HepG2 (cell line): ENCODE measurements around the gene CTNNA2. TPM values are rescaled to one million over a fixed set of nuclear protein-coding genes. Genes with fewer than 3 reads are reported as not detected.

Source experiments
- AFF4 ChIP-seq: sonication (generic); formaldehyde crosslinking; IDR thresholded peaks from 2 replicates; pipeline ENCODE4 v1.4.0; 2020; ENCODE audit warnings: missing genetic modification reagents
- EP300 ChIP-seq, 3 experiments: sonication (generic) in 1 of 3; formaldehyde crosslinking in 1 of 3; IDR thresholded peaks; 2 replicates each; pipeline versions ENCODE4 v1.5.1 to v1.6.1; 2011 to 2020; ENCODE audit warnings: low read depth in 2 of 3, low read length in 2 of 3, borderline replicate concordance in 1 of 3, improper control_type of control experiment in 1 of 3, mild to moderate bottlenecking in 1 of 3, missing genetic modification reagents in 1 of 3, moderate library complexity in 1 of 3
- LRRFIP1 ChIP-seq: sonication (generic); formaldehyde crosslinking; conservative IDR thresholded peaks from 2 replicates; pipeline ENCODE4 v1.4.0; 2020; ENCODE audit warnings: missing genetic modification reagents
- PBX3 ChIP-seq: sonication (generic); formaldehyde crosslinking; IDR thresholded peaks from 2 replicates; pipeline ENCODE4 v1.8.1; 2023; ENCODE audit warnings: missing genetic modification reagents, inconsistent platforms, borderline replicate concordance
- PRPF4 ChIP-seq: fragments of 200-400 bp; formaldehyde crosslinking; IDR thresholded peaks from 2 replicates; pipeline ENCODE4 v1.6.1; 2016; ENCODE audit warnings: low read length, low read depth; ENCODE audit not compliant: poor library complexity, severe bottlenecking
- ZNF747 ChIP-seq: sonication (generic); formaldehyde crosslinking; IDR thresholded peaks from 2 replicates; pipeline ENCODE4 v1.8.1; 2023; ENCODE audit warnings: missing genetic modification reagents, mild to moderate bottlenecking, borderline replicate concordance
- polyA plus RNA-seq, 8 experiments: library from polyadenylated mRNA; depleted of rRNA in 3 of 8; stranded (reverse) in 7 of 8; unstranded in 1 of 8; fragments of >200 nt; fragmentation: Illumina TruSeq in 4 of 8; extraction: Trizol in 4 of 8; gene quantifications; 2 replicates each; pipeline versions ENCODE4 v1.2.1 to v1.2.3, GENCODE V29; 2011 to 2016; ENCODE audit warnings: low read depth in 4 of 8, missing spikeins in 1 of 8, mixed read lengths in 1 of 8; ENCODE audit not compliant: insufficient read depth in 1 of 8
- total RNA-seq, 5 experiments: library from RNA; depleted of rRNA; stranded (reverse); fragments of >200 nt; fragmentation: Illumina TruSeq; extraction: Trizol; gene quantifications; 2 replicates each; pipeline ENCODE4 v1.2.3, GENCODE V29; 2016; ENCODE audit warnings: low read depth in 1 of 5

Gene CTNNA2
- total and polyA plus RNA-seq, 2 of the 13 experiments (the other 11 are each of a cell fraction or from before 2014, with no cell fraction given) = not detected

GRCh38 chr2:79985145-79985544 is 472.3 kb downstream of the CTNNA2 start (continued):
- TF ChIP-seq AFF4 (CRISPR knock-in tag) = no peak
- TF ChIP-seq PBX3 (CRISPR knock-in tag) = no peak
- no peak for TF ChIP-seq LRRFIP1 (CRISPR knock-in tag)
- no peak for TF ChIP-seq PRPF4
- no peak for TF ChIP-seq ZNF747 (CRISPR knock-in tag)
- TF ChIP-seq EP300 (IDR thresholded peaks at IDR 0.05; ENCODE audit: low read depth in 2 of 2, low read length in 2 of 2) = no peak
- TF ChIP-seq EP300 (CRISPR knock-in tag; IDR thresholded peaks at IDR 0.05; ENCODE audit: borderline replicate concordance) = no peak
